ENCODE data around the gene CRB1.

DNA sequence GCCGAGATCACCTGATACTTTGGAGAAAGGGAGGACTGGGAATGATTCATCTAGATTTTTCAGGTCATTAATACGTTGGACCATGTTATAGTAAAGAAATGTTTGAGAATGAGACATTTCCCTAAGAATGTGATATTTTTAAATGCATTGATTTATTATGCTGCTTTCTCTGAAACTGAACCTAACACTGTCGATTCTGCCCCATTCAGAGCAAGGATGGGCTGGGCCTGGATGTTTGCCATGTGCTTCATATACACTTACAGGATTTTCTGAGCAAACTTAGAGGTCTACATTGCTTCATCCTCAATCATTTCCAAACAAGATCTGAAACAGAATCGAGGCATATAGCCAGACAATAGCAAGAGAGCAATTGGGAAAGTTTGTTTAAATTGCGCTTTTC, 183.3 kb downstream of the CRB1 start:
- TF ChIP-seq, protein P1, sequence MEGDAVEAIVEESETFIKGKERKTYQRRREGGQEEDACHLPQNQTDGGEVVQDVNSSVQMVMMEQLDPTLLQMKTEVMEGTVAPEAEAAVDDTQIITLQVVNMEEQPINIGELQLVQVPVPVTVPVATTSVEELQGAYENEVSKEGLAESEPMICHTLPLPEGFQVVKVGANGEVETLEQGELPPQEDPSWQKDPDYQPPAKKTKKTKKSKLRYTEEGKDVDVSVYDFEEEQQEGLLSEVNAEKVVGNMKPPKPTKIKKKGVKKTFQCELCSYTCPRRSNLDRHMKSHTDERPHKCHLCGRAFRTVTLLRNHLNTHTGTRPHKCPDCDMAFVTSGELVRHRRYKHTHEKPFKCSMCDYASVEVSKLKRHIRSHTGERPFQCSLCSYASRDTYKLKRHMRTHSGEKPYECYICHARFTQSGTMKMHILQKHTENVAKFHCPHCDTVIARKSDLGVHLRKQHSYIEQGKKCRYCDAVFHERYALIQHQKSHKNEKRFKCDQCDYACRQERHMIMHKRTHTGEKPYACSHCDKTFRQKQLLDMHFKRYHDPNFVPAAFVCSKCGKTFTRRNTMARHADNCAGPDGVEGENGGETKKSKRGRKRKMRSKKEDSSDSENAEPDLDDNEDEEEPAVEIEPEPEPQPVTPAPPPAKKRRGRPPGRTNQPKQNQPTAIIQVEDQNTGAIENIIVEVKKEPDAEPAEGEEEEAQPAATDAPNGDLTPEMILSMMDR (IDR thresholded peaks at IDR 0.05; ENCODE audit: low read depth, low read length, poor library complexity, severe bottlenecking): no peak
- no peak for TF ChIP-seq EZH2phosphoT487 (IDR thresholded peaks at IDR 0.05; ENCODE audit: borderline replicate concordance, low read length)

Data from DOHH2 (cell line).